ENCODE data around the gene SIGLECL1. TPM values are rescaled to one million over a fixed set of nuclear protein-coding genes. Genes with fewer than 3 reads are reported as not detected.
"Not testable (repeated sequence)": the region's sequence is repeated elsewhere in the genome, so short reads cannot be mapped to it uniquely, and the experiment has no call there.

The SIGLECL1 gene
- not detected for total RNA-seq
- 0 reads per million in 2 donors for total RNA-seq

DNA sequence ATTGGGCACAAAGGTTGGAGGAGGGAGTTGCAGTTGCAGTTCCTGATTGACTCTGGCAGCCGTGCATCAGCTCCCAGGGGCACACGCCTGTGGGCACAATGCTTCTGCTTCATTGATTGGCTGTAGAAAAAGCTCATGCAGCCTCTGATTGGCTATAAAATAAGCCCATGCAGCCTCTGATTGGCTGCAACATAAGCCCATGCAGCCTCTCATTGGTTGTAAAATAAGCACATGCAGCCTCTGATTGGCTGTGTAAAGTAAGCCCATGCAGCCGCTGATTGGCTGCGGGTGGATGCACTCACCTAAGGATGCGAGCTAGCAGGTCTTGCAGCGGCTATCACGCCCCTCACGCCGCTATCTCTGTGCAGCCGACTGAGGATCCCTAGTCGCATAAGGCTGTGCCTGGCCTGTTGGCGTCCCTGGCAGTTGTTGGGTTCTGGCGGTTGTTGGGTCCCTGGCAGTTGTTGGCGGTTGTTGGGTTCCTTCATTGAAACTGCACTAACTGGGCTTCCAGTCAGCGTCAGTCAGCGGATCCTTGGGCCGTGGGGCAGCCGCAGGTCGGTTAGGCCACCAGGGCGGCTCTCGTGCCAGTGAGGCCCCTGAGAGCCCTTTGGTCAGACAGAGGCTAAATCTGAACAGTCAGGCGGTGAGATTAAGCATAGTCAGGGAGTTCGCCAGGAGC lies at the start of gene SIGLECL1:
SIGLECL1 (plus strand) TSS at position 295 of the 682 bp plus-strand sequence. CDS start 12,993 bp downstream, outside the sequence.
- peaks cover 31% of the 10 kb centered on the region for H3K27me3 Mint-ChIP-seq
- H3K4me1 Mint-ChIP-seq: peaks cover 6% of the 10 kb centered on the region
- no peak within 1 kb of the TSS for H3K27ac Mint-ChIP-seq
- H3K9me3 ChIP-seq (ENCODE audit: control insufficient read depth, low read length, poor library complexity, severe bottlenecking): no peaks in the 10 kb centered on the region
- peaks cover 3% of the 10 kb centered on the region for H3K36me3 Mint-ChIP-seq (ENCODE audit: low read depth)
- ATAC-seq (no peak), DNase-seq (no peak)
- H3K4me3 Mint-ChIP-seq: no peak within 1 kb of the TSS

DNA sequence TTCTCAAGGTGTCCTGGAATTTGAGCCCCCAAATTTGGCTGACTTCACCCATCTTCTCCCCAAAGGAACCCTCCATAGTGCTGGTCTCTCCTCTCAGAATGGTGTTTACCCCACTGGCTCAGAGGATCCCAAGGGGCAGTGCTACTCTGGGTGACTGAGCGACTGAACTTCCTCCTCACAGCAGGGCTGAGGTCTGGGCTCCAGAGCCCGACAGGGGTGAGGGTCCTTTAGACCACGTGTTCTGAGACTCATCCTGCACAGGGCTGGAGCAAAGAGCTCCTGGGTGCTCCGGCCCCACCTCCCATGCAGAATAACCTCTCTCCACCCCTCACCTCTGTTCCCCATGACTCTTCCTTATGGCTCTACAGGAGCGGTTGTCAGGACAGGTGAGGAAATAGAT lies 49.2 kb upstream of the SIGLECL1 start:
- Mint-ChIP-seq H3K36me3 (ENCODE audit: low read depth) (peaks cover 3% of the 10 kb centered on the region), H3K27me3 (peaks cover 45% of the 10 kb centered on the region), H3K27ac (no peak overlapping the region), H3K4me1 (peaks cover 2% of the 10 kb centered on the region), H3K4me3 (no peak overlapping the region)
- DNase-seq (no peak), ATAC-seq (no peak)
- H3K9me3 ChIP-seq (ENCODE audit: control insufficient read depth, low read length, poor library complexity, severe bottlenecking): no peaks in the 10 kb centered on the region

DNA sequence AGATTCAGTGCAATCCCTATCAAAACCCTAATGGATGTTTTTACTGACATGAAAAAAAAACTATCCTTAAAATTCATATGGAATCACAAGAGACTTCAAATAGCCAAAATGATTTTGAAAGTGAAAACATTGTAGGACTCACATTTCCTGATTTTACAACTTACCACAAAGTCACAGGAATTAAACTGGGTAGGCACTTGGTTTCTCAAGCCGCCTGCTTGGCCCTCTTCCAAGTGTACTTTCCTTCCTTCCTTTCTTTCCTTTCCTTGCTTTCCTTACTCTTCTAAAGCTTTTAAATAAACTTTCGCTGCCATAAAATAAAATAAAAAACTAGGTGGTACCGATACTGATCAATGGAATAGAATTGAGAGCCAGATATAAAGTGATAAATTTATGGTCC lies 47.0 kb upstream of the SIGLECL1 start:
- peaks cover 3% of the 10 kb centered on the region for H3K36me3 Mint-ChIP-seq (ENCODE audit: low read depth)
- no peak overlapping the region for H3K4me3 Mint-ChIP-seq
- H3K4me1 Mint-ChIP-seq: peaks cover 1% of the 10 kb centered on the region
- ATAC-seq: no peak
- no peaks in the 10 kb centered on the region for H3K9me3 ChIP-seq (ENCODE audit: control insufficient read depth, low read length, poor library complexity, severe bottlenecking)
- H3K27ac Mint-ChIP-seq: no peak overlapping the region
- H3K27me3 Mint-ChIP-seq: peaks cover 62% of the 10 kb centered on the region
- no peak for DNase-seq

DNA sequence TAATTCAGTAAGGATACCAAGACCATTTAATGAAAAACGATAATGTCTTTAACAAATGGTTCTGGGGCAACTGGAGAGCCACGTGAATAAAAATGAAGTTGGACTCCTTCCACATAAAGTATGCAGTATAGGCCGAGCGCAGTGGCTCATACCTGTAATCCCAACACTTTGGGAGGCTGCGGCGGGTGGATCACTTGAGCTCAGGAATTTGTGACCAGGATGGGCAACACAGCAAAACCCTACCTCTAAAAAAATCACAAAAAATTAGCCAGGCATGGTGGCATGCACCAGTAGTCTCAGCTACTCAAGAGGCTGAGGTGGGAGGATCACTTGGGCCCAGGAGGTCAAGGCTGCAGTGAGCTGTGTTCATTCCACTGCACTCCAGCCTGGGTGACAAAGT lies 46.6 kb upstream of the SIGLECL1 start:
- Mint-ChIP-seq H3K27ac (no peak overlapping the region), H3K4me1 (no peaks in the 10 kb centered on the region), H3K36me3 (ENCODE audit: low read depth) (peaks cover 3% of the 10 kb centered on the region), H3K27me3 (peaks cover 64% of the 10 kb centered on the region), H3K4me3 (no peak overlapping the region)
- DNase-seq: no peak
- no peaks in the 10 kb centered on the region for H3K9me3 ChIP-seq (ENCODE audit: control insufficient read depth, low read length, poor library complexity, severe bottlenecking)
- ATAC-seq: no peak

DNA sequence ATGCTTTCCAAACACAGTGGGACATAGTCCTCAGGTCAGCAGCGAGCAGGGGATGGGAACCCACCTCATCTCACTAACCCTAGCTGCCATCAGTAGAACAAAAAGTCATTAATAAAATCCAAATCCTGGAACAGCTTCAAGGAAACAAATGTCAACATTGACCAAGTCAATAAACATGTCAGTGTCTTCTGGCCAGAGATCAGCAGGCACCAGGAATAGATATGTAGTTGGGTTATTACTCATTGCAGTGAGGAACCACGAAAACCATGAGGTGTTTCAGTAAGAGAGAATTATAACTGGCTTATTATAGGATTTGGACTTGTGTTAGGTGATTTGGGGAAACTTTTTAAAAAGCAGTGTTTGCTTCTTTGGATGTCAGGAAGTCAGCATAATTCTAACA lies 43.1 kb upstream of the SIGLECL1 start:
- Mint-ChIP-seq H3K4me3 (no peak overlapping the region), H3K27ac (no peak overlapping the region), H3K4me1 (peaks cover 2% of the 10 kb centered on the region), H3K36me3 (ENCODE audit: low read depth) (peaks cover 3% of the 10 kb centered on the region), H3K27me3 (peaks cover 59% of the 10 kb centered on the region)
- no peak for DNase-seq
- ATAC-seq: no peak
- H3K9me3 ChIP-seq (ENCODE audit: control insufficient read depth, low read length, poor library complexity, severe bottlenecking): no peaks in the 10 kb centered on the region

DNA sequence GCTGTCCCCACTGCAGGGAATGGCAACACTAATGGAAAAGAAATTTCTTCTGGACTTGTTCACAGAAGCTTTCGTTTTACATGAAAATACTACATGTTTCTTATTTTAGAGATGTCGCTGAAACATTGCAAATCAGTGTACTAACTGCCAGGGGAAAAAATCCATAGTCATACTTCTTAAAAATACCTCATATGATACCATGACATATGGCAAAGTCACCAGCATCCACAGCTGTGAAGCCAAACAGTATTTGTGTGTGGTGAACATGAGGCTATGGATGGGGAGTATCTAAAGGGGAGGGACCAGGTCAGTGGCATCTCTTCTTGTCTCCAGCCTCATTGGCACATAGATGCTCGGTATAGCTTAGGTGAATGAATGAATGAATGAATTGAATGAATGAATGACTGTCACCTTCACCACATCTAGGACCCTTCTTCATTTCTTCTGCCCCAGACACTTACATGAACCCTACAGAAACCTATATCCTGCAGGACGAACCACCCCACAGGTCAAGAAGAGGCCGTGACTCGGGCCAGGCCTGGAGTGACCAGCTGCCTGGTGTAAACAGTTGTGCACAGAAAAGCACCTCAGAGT lies 40.6 kb upstream of the SIGLECL1 start:
- H3K27me3 Mint-ChIP-seq: peaks cover 46% of the 10 kb centered on the region
- H3K36me3 Mint-ChIP-seq (ENCODE audit: low read depth): peaks cover 3% of the 10 kb centered on the region
- no peak overlapping the region for H3K4me3 Mint-ChIP-seq
- no peaks in the 10 kb centered on the region for H3K9me3 ChIP-seq (ENCODE audit: control insufficient read depth, low read length, poor library complexity, severe bottlenecking)
- H3K27ac Mint-ChIP-seq: no peak overlapping the region
- no peak for DNase-seq
- peaks cover 2% of the 10 kb centered on the region for H3K4me1 Mint-ChIP-seq
- no peak for ATAC-seq

DNA sequence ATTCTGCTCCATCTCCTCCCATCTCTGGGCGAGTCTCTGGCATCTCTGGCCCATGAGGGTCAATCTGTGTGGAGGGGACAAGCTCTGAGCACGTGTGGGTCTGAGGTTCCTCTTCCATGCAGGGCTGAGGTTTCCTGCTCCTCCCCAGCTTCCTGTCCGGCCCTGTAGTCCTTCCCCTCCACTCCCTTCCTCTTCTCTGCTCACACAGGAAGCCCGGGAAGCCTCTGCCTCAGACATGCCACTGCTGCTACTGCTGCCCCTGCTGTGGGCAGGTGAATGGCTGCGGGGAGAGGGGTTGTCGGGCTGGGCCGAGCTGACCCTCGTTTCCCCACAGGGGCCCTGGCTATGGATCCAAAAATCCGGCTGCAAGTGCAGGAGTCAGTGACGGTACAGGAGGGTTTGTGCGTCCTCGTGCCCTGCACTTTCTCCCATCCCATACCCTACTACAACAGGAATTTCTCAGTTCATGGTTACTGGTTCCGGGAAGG lies 40.0 kb upstream of the SIGLECL1 start:
- H3K4me1 Mint-ChIP-seq; H3K9me3 ChIP-seq (ENCODE audit: control insufficient read depth, low read length, poor library complexity, severe bottlenecking); DNase-seq; H3K27ac Mint-ChIP-seq; H3K4me3 Mint-ChIP-seq; H3K36me3 Mint-ChIP-seq (ENCODE audit: low read depth); ATAC-seq: not testable (repeated sequence)
- peaks cover 47% of the 10 kb centered on the region for H3K27me3 Mint-ChIP-seq

DNA sequence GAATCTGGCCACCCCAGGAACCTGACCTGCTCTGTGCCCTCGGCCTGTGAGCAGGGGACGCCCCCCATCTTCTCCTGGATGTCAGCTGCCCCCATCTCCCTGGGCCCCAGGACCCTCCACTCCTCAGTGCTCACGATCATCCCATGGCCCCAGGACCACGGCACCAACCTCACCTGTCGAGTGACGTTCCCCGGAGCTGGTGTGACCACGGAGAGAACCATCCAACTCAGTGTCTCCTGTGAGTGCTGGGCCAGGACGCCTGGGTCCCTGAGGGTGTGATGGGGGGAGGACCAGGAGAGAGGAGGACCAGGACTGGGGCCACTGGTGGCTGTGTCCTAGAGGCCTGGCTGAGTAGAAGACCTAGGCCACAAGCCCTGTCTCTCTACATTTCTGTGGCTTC lies 39.0 kb upstream of the SIGLECL1 start:
- no peak overlapping the region for H3K4me3 Mint-ChIP-seq
- peaks cover 2% of the 10 kb centered on the region for H3K4me1 Mint-ChIP-seq
- ATAC-seq (no peak), DNase-seq (no peak)
- peaks cover 3% of the 10 kb centered on the region for H3K36me3 Mint-ChIP-seq (ENCODE audit: low read depth)
- H3K9me3 ChIP-seq (ENCODE audit: control insufficient read depth, low read length, poor library complexity, severe bottlenecking): no peaks in the 10 kb centered on the region
- no peak overlapping the region for H3K27ac Mint-ChIP-seq
- peaks cover 56% of the 10 kb centered on the region for H3K27me3 Mint-ChIP-seq

DNA sequence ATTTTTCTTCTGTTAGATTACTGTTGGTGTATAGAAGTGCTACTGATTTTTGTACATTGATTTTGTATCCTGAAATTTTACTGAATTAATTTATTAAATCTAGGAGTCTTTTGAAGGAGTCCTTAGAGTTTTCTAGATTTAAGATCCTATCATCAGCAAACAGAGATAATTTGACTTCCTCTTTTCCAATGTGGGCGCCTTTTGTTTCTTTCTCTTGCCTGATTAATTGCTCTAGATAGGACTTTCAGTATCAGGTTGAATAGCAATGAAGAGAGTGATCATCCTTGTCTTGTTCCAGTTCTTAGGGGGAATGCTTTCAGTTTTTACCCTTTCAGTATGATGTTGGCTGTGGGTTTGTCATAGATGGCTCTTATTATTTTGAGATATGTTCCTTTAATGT lies 31.6 kb upstream of the SIGLECL1 start:
- peaks cover 2% of the 10 kb centered on the region for H3K36me3 Mint-ChIP-seq (ENCODE audit: low read depth)
- no peaks in the 10 kb centered on the region for H3K4me1 Mint-ChIP-seq
- ATAC-seq: no peak
- H3K9me3 ChIP-seq (ENCODE audit: control insufficient read depth, low read length, poor library complexity, severe bottlenecking): no peaks in the 10 kb centered on the region
- no peak overlapping the region for H3K4me3 Mint-ChIP-seq
- H3K27ac Mint-ChIP-seq: no peak overlapping the region
- DNase-seq: no peak
- peaks cover 67% of the 10 kb centered on the region for H3K27me3 Mint-ChIP-seq

DNA sequence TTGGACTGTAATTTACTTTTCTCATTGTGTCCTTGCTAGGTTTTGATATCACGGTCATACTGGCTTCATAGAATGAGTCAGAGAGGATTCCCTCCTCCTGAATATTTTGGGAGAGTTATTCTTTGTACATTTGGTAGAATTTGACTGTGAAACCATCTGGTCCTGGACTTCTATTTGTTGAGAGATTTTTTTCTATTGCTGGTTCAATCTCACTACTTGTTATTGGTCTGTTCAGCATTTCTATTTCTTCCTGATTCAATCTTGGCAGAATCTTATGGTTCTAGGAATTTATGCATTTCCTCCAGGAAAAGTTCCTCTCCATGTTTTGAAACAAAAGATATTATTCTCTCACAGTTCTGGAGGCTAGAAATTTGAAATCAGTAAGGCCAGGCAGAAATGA lies 30.9 kb upstream of the SIGLECL1 start:
- Mint-ChIP-seq H3K4me3 (no peak overlapping the region), H3K27me3 (peaks cover 73% of the 10 kb centered on the region), H3K27ac (no peak overlapping the region), H3K36me3 (ENCODE audit: low read depth) (peaks cover 2% of the 10 kb centered on the region), H3K4me1 (peaks cover under 1% of the 10 kb centered on the region)
- ATAC-seq (no peak), DNase-seq (no peak)
- no peaks in the 10 kb centered on the region for H3K9me3 ChIP-seq (ENCODE audit: control insufficient read depth, low read length, poor library complexity, severe bottlenecking)

DNA sequence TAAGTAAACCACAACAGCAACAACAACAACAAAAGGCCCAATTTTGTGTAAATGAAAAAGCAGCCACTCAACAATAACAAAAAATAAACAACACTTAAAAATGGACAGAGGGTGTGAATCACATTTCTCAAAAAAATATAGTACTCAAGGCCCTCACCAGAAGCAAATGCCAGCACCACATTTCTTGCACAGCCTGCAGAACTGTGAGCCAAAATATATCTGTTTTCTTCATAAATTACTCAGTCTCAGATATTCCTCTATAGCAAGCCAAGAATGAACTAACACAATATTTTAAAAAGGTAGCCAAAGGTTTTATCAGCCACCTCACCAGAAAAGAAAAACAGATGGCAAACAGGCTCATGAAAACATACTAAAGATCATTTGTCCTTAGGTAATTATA lies 29.9 kb upstream of the SIGLECL1 start:
- DNase-seq (no peak), ATAC-seq (no peak)
- H3K27ac Mint-ChIP-seq: no peak overlapping the region
- peaks cover 4% of the 10 kb centered on the region for H3K4me1 Mint-ChIP-seq
- H3K9me3 ChIP-seq (ENCODE audit: control insufficient read depth, low read length, poor library complexity, severe bottlenecking): no peaks in the 10 kb centered on the region
- H3K36me3 Mint-ChIP-seq (ENCODE audit: low read depth): peaks cover 2% of the 10 kb centered on the region
- no peak overlapping the region for H3K4me3 Mint-ChIP-seq
- H3K27me3 Mint-ChIP-seq: peaks cover 77% of the 10 kb centered on the region

DNA sequence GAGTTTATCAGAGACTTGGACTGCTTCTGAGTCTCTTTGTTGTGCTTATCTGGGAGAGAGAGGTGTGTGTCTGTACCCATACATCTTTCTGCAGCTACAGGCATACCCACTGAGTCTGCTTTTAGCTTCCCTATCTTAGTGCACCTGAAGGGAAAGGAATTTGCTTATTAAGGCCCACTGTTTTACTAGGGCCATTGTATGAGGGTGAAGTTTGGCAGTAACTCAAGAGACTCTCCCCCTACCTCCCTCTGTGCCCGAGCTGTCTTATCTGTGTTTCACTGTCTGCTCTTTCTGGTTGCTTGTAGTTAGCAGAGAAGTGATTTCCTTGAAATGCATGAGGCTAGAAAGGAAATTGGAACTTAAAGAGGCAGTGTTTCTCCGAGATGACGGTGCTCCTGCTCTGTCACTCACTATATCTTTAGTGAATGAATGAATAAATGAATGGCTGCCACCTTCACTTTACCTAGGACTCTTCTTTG lies 26.7 kb upstream of the SIGLECL1 start:
- no peak overlapping the region for H3K4me3 Mint-ChIP-seq

DNA sequence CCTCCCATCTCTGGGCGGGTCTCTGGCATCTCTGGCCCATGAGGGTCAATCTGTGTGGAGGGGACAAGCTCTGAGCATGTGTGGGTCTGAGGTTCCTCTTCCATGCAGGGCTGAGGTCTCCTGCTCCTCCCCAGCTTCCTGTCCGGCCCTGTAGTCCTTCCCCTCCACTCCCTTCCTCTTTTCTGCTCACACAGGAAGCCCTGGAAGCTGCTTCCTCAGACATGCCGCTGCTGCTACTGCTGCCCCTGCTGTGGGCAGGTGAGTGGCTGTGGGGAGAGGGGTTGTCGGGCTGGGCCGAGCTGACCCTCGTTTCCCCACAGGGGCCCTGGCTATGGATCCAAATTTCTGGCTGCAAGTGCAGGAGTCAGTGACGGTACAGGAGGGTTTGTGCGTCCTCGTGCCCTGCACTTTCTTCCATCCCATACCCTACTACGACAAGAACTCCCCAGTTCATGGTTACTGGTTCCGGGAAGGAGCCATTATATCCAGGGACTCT lies 25.9 kb upstream of the SIGLECL1 start, which contains the start of gene CD33:
CD33 (plus strand) TSS at position 183 of the 496 bp plus-strand sequence; CDS start at position 222, 39 bp downstream.
- Mint-ChIP-seq H3K27me3 (peaks cover 78% of the 10 kb centered on the region), H3K4me3 (peak within 1 kb of the TSS; percentile 5)
- not testable (repeated sequence) for DNase-seq; ATAC-seq; H3K27ac Mint-ChIP-seq; H3K36me3 Mint-ChIP-seq (ENCODE audit: low read depth); H3K4me1 Mint-ChIP-seq; H3K9me3 ChIP-seq (ENCODE audit: control insufficient read depth, low read length, poor library complexity, severe bottlenecking)

More for the DNA sequence above, 26.7 kb upstream of the SIGLECL1 start:
- no peak overlapping the region for H3K27ac Mint-ChIP-seq
- H3K36me3 Mint-ChIP-seq (ENCODE audit: low read depth): no peaks in the 10 kb centered on the region
- DNase-seq (no peak), ATAC-seq (no peak)
- peaks cover 80% of the 10 kb centered on the region for H3K27me3 Mint-ChIP-seq
- peaks cover 4% of the 10 kb centered on the region for H3K4me1 Mint-ChIP-seq
- H3K9me3 ChIP-seq (ENCODE audit: control insufficient read depth, low read length, poor library complexity, severe bottlenecking): no peaks in the 10 kb centered on the region
